Measurements from ENCODE around the gene COPZ2. TPM values are rescaled to one million over a fixed set of nuclear protein-coding genes. Genes with fewer than 3 reads are reported as not detected.

The COPZ2 gene
- total RNA-seq, 1 experiment from 2014 or later, result 1.3 TPM

DNA sequence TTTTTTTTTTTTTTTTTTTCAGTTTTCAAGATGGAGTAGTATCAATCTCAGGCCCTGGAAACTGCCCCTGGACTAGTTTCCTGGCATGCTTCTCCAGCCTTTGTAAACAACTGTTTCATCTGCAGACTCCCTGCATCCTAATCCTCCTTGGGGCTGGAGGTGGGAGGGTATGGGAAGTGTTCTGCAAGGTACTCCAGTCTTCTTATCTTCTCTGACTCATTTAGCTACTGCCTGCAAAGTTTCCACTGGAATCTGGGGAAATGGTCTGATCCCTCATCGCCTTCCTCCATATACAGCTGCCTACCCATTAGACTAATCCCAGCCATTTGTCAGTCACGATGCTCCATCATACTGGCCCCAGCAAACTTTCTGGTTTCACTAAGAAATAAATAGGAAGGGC, 21.5 kb downstream of the COPZ2 start:
- Histone ChIP-seq H3K9ac (ENCODE audit: low read length) (no peak overlapping the region), H3K9me2 (replicated peaks; ENCODE audit: low read length) (no peaks in the 10 kb centered on the region), H2AFZ (ENCODE audit: low read length) (no peak overlapping the region), H3K79me2 (ENCODE audit: low read length) (no peaks in the 10 kb centered on the region), H3K4me1 (ENCODE audit: insufficient read depth, low read length) (peaks cover 12% of the 10 kb centered on the region), H3K4me2 (ENCODE audit: low read length) (no peak overlapping the region), H3F3A (ENCODE audit: low read length, unreplicated experiment) (no peaks in the 10 kb centered on the region), H3K27ac (ENCODE audit: low read length) (no peak overlapping the region), H3K36me3 (ENCODE audit: low read depth, low read length) (no peaks in the 10 kb centered on the region), H3K27me3 (ENCODE audit: low read length) (no peaks in the 10 kb centered on the region), H4K20me1 (ENCODE audit: low read length) (no peaks in the 10 kb centered on the region), H3K4me3 (ENCODE audit: low read length) (no peak overlapping the region), H3K9me3 (ENCODE audit: low read length) (no peaks in the 10 kb centered on the region)
- peak; percentile 35 for DNase-seq
- TF ChIP-seq, protein P1, sequence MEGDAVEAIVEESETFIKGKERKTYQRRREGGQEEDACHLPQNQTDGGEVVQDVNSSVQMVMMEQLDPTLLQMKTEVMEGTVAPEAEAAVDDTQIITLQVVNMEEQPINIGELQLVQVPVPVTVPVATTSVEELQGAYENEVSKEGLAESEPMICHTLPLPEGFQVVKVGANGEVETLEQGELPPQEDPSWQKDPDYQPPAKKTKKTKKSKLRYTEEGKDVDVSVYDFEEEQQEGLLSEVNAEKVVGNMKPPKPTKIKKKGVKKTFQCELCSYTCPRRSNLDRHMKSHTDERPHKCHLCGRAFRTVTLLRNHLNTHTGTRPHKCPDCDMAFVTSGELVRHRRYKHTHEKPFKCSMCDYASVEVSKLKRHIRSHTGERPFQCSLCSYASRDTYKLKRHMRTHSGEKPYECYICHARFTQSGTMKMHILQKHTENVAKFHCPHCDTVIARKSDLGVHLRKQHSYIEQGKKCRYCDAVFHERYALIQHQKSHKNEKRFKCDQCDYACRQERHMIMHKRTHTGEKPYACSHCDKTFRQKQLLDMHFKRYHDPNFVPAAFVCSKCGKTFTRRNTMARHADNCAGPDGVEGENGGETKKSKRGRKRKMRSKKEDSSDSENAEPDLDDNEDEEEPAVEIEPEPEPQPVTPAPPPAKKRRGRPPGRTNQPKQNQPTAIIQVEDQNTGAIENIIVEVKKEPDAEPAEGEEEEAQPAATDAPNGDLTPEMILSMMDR (conservative IDR thresholded peaks at IDR 0.05; ENCODE audit: low read depth, low read length), result no peak
- TF ChIP-seq EZH2phosphoT487 (IDR thresholded peaks at IDR 0.05; ENCODE audit: borderline replicate concordance, low read length) (no peak), EZH2 (IDR thresholded peaks at IDR 0.05; ENCODE audit: low read length, unreplicated experiment) (no peak)
- peak; percentile 2; the same call in 1 of the 2 replicates for ATAC-seq
- CTCF ChIA-PET, result interaction anchor here (0.6 to 1.1 kb wide), 3 partner anchors 12 to 132 kb away, joined by 3 to 6 read pairs (median 4); no protein-coding TSS in a partner anchor
- intact Hi-C loops (cut with micrococcal nuclease), result no loop called here
- BruUV-seq (replicated peaks), result no TSS peak
- POLR2A ChIA-PET (ENCODE audit: unreplicated experiment), result interaction anchor here (0.7 kb wide), 1 partner anchor 32 kb away, joined by 5 read pairs; the partner anchor contains the start of gene NFE2L1

DNA sequence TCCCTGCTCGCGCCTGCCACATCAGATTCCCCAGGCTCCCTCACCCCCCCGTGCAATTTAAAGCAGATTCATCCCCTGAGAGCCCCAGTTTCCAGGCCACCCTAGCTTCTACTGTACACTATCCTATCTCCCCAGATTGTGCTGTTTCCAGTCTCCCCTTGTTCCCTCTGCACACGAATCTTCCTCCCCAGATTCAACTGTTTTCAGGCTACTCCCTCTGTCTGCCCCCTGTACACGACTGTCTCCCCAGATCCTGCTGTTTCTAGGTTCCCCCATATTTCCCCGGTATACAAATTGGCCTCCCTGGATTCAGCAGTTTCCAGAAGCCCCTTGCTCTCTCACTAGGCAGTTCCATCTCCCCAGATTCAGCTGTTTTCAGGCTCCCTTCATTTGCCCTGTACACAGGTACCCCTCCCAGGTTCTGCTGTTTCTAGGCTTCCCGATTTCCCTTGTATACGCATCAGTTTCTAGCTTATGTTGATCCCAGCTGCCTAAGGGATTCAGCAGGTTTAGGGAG, 22.9 kb downstream of the COPZ2 start:
- ChIA-PET CTCF (no interaction called here), POLR2A (ENCODE audit: unreplicated experiment) (no interaction called here)
- H3F3A ChIP-seq (ENCODE audit: low read length, unreplicated experiment), result no peaks in the 10 kb centered on the region
- H3K27ac ChIP-seq (ENCODE audit: low read length), result no peak overlapping the region
- H3K9me2 ChIP-seq (replicated peaks; ENCODE audit: low read length), result no peaks in the 10 kb centered on the region
- TF ChIP-seq EZH2phosphoT487 (IDR thresholded peaks at IDR 0.05; ENCODE audit: borderline replicate concordance, low read length), result no peak
- TF ChIP-seq EZH2 (IDR thresholded peaks at IDR 0.05; ENCODE audit: low read length, unreplicated experiment), result no peak
- TF ChIP-seq, protein P1 (conservative IDR thresholded peaks at IDR 0.05; ENCODE audit: low read depth, low read length), result no peak
- no peak overlapping the region for H3K4me3 ChIP-seq (ENCODE audit: low read length)
- no peaks in the 10 kb centered on the region for H3K27me3 ChIP-seq (ENCODE audit: low read length)
- H3K4me2 ChIP-seq (ENCODE audit: low read length), result no peak overlapping the region
- H2AFZ ChIP-seq (ENCODE audit: low read length), result no peak overlapping the region
- BruUV-seq (replicated peaks), result no TSS peak
- H3K4me1 ChIP-seq (ENCODE audit: insufficient read depth, low read length), result peaks cover 12% of the 10 kb centered on the region
- no peak for DNase-seq
- H3K79me2 ChIP-seq (ENCODE audit: low read length), result no peaks in the 10 kb centered on the region
- H3K36me3 ChIP-seq (ENCODE audit: low read depth, low read length), result no peaks in the 10 kb centered on the region
- no peaks in the 10 kb centered on the region for H4K20me1 ChIP-seq (ENCODE audit: low read length)
- no peak for ATAC-seq
- intact Hi-C loops (cut with micrococcal nuclease), result no loop called here
- H3K9ac ChIP-seq (ENCODE audit: low read length), result no peak overlapping the region
- H3K9me3 ChIP-seq (ENCODE audit: low read length), result no peaks in the 10 kb centered on the region

DNA sequence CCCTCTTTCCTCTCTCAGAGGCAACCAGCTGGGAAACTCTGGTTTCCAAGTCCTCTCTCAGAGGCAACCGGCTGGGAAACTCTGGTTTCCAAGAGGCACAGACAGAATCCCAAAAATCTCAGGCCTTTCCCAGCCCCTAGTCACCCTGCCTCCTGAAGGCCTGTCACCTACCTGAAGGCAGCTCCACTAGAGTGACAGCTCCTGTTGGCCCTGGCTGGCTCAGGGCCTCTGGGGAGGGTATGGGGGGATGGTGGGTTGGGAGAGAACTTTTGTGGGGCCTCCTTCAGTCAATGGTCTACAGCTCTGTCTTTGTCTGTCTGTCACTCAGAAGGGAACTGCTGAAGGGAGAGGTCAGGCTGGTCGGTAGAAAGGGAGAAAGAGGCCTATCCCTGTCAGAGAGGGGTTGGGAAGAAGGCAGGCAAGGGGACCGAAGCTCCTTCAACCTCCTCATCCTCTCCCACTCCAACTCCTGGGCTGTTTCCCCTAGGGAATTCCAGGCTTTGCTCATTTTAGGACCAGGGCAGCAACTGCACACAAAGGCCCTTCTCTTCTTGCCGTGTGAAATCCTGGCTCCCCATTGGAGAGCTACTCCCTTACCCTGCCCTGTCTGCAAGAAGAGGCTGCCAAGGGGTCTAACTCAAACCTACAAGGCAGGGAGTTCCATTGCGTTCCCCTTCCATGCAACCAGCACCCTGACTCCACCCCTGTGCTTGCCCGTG, 23.6 kb downstream of the COPZ2 start:
- intact Hi-C loops (cut with micrococcal nuclease), result no loop called here
- Histone ChIP-seq H3K9me3 (ENCODE audit: low read length) (no peaks in the 10 kb centered on the region), H3K79me2 (ENCODE audit: low read length) (no peaks in the 10 kb centered on the region), H3K27ac (ENCODE audit: low read length) (no peak overlapping the region), H3F3A (ENCODE audit: low read length, unreplicated experiment) (no peaks in the 10 kb centered on the region), H3K4me1 (ENCODE audit: insufficient read depth, low read length) (peaks cover 12% of the 10 kb centered on the region), H3K36me3 (ENCODE audit: low read depth, low read length) (no peaks in the 10 kb centered on the region), H3K4me2 (ENCODE audit: low read length) (no peak overlapping the region), H4K20me1 (ENCODE audit: low read length) (no peaks in the 10 kb centered on the region), H2AFZ (ENCODE audit: low read length) (no peak overlapping the region), H3K4me3 (ENCODE audit: low read length) (no peak overlapping the region), H3K9ac (ENCODE audit: low read length) (no peak overlapping the region), H3K27me3 (ENCODE audit: low read length) (no peaks in the 10 kb centered on the region), H3K9me2 (replicated peaks; ENCODE audit: low read length) (no peaks in the 10 kb centered on the region)
- ChIA-PET CTCF (interaction anchor here (0.6 to 0.9 kb wide), 3 partner anchors 35 to 171 kb away, joined by 3 to 7 read pairs (median 6); no protein-coding TSS in a partner anchor), POLR2A (ENCODE audit: unreplicated experiment) (no interaction called here)
- ATAC-seq, result no peak
- no TSS peak for BruUV-seq (replicated peaks)
- DNase-seq, result no peak
- TF ChIP-seq, protein P1 (conservative IDR thresholded peaks at IDR 0.05; ENCODE audit: low read depth, low read length), result no peak
- TF ChIP-seq EZH2phosphoT487 (IDR thresholded peaks at IDR 0.05; ENCODE audit: borderline replicate concordance, low read length) (no peak), EZH2 (IDR thresholded peaks at IDR 0.05; ENCODE audit: low read length, unreplicated experiment) (no peak)
